ENCODE measurements around the gene TGFBR1.

GRCh38 chr9:99133145-99133544 lies 28.2 kb downstream of the TGFBR1 start:
- no peak for TF ChIP-seq CTCF (IDR thresholded peaks at IDR 0.05)
- no peak for TF ChIP-seq POLR2A (IDR thresholded peaks at IDR 0.05)

Measured in body of pancreas (tissue), 4 donors.